Immature natural killer cell (primary cell): Measurements from ENCODE around the gene PIGQ. TPM values are rescaled to one million over a fixed set of nuclear protein-coding genes. Genes with fewer than 3 reads are reported as not detected.
"Not testable (repeated sequence)": the region's sequence is repeated elsewhere in the genome, so short reads cannot be mapped to it uniquely, and the experiment has no call there.

Experiments
- DNase-seq, 3 donors: peaks; one replicate each; pipeline ENCODE4 v3.0.0; 2022; ENCODE audit warnings: mixed read lengths in 1 of 3
- H3K27ac Mint-ChIP-seq, 6 donors: one replicate each; pipeline ENCODE4 v1.8.0; 2020; ENCODE audit warnings: mixed read lengths in 6 of 6, mild to moderate bottlenecking in 5 of 6, inconsistent platforms in 4 of 6, moderate library complexity in 3 of 6
- H3K27me3 Mint-ChIP-seq, 3 donors: one replicate each; pipeline ENCODE4 v1.8.0; 2020 to 2021; ENCODE audit warnings: low read depth in 3 of 3, mild to moderate bottlenecking in 3 of 3, mixed read lengths in 3 of 3, moderate library complexity in 3 of 3, inconsistent platforms in 1 of 3
- H3K36me3 Mint-ChIP-seq, 3 donors: one replicate each; pipeline ENCODE4 v1.8.0; 2020; ENCODE audit warnings: mixed read lengths in 3 of 3, inconsistent platforms in 2 of 3, mild to moderate bottlenecking in 2 of 3
- H3K4me1 Mint-ChIP-seq, 2 donors: one replicate each; pipeline ENCODE4 v1.8.0; 2020; ENCODE audit warnings: inconsistent platforms in 2 of 2, mild to moderate bottlenecking in 2 of 2, mixed read lengths in 2 of 2, moderate library complexity in 1 of 2
- H3K4me3 Mint-ChIP-seq, 5 donors: one replicate each; pipeline ENCODE4 v1.8.0; 2020; ENCODE audit warnings: mild to moderate bottlenecking in 5 of 5, mixed read lengths in 5 of 5, inconsistent platforms in 3 of 5, moderate library complexity in 3 of 5
- H3K9me3 Mint-ChIP-seq, 6 donors: one replicate each; pipeline ENCODE4 v1.8.0; 2020; ENCODE audit warnings: mild to moderate bottlenecking in 6 of 6, mixed read lengths in 6 of 6, inconsistent platforms in 4 of 6, moderate library complexity in 3 of 6
- polyA plus RNA-seq, 3 donors: library from polyadenylated mRNA; unstranded; fragments of 300-500 nt; fragmentation: Illumina TruSeq; gene quantifications; one replicate each; pipeline ENCODE4 v1.2.3, GENCODE V29; 2021

Gene PIGQ
- polyA plus RNA-seq, 3 donors from 2014 or later = 10.5 to 17.7 (median 12.6) TPM

GRCh38 chr16:596736-597060 lies 26.9 kb downstream of the PIGQ start:
- no peaks in the 10 kb centered on the region for H3K36me3 Mint-ChIP-seq
- H3K4me1 Mint-ChIP-seq = peaks cover 16 to 23% of the 10 kb centered on the region in 2 donors
- peak overlapping the region in 1 of 6 donors; percentile 76 for H3K27ac Mint-ChIP-seq
- H3K27me3 Mint-ChIP-seq = peaks cover 0 to 2% (median 2%) of the 10 kb centered on the region in 3 donors
- no peaks in the 10 kb centered on the region for H3K9me3 Mint-ChIP-seq
- H3K4me3 Mint-ChIP-seq = no peak overlapping the region
- no peak for DNase-seq

- H3K36me3 Mint-ChIP-seq, H3K9me3 Mint-ChIP-seq, DNase-seq, H3K27me3 Mint-ChIP-seq, H3K4me3 Mint-ChIP-seq, H3K27ac Mint-ChIP-seq: not testable (repeated sequence)
- H3K4me1 Mint-ChIP-seq = peaks cover 14 to 19% of the 10 kb centered on the region in 2 donors
These were observed 27.9 kb downstream of the PIGQ start for GRCh38 chr16:597655-598054.

- Mint-ChIP-seq H3K4me3 (no peak overlapping the region), H3K27me3 (peaks cover 0 to 1% (median 0%) of the 10 kb centered on the region in 3 donors), H3K27ac (no peak overlapping the region), H3K9me3 (no peaks in the 10 kb centered on the region), H3K36me3 (no peaks in the 10 kb centered on the region), H3K4me1 (peaks cover 18 to 25% of the 10 kb centered on the region in 2 donors)
- no peak for DNase-seq
These were observed 29.3 kb downstream of the PIGQ start for GRCh38 chr16:598823-599739.

- H3K36me3 Mint-ChIP-seq = no peaks in the 10 kb centered on the region
- H3K9me3 Mint-ChIP-seq = no peaks in the 10 kb centered on the region
- no peak overlapping the region for H3K4me3 Mint-ChIP-seq
- no peaks in the 10 kb centered on the region for H3K27me3 Mint-ChIP-seq
- H3K4me1 Mint-ChIP-seq = peaks cover 16 to 18% of the 10 kb centered on the region in 2 donors
- DNase-seq = no peak
- H3K27ac Mint-ChIP-seq = no peak overlapping the region
These were observed 31.0 kb downstream of the PIGQ start for GRCh38 chr16:600781-601180.

- no peak for DNase-seq
- H3K27me3 Mint-ChIP-seq = no peaks in the 10 kb centered on the region
- H3K36me3 Mint-ChIP-seq = no peaks in the 10 kb centered on the region
- no peaks in the 10 kb centered on the region for H3K9me3 Mint-ChIP-seq
- H3K27ac Mint-ChIP-seq = no peak overlapping the region
- H3K4me1 Mint-ChIP-seq = peaks cover 14 to 18% of the 10 kb centered on the region in 2 donors
- no peak overlapping the region for H3K4me3 Mint-ChIP-seq
These were observed 34.2 kb downstream of the PIGQ start for GRCh38 chr16:603933-604332.

- no peak overlapping the region for H3K27ac Mint-ChIP-seq
- no peaks in the 10 kb centered on the region for H3K27me3 Mint-ChIP-seq
- no peak for DNase-seq
- no peak overlapping the region for H3K4me3 Mint-ChIP-seq
- H3K36me3 Mint-ChIP-seq = no peaks in the 10 kb centered on the region
- H3K4me1 Mint-ChIP-seq = peaks cover 19% of the 10 kb centered on the region in 2 donors
- H3K9me3 Mint-ChIP-seq = no peaks in the 10 kb centered on the region
These were observed 37.0 kb downstream of the PIGQ start for GRCh38 chr16:606656-607307.

- H3K27ac Mint-ChIP-seq = no peak overlapping the region
- peaks cover 12 to 13% of the 10 kb centered on the region in 2 donors for H3K4me1 Mint-ChIP-seq
- H3K27me3 Mint-ChIP-seq = no peaks in the 10 kb centered on the region
- no peaks in the 10 kb centered on the region for H3K36me3 Mint-ChIP-seq
- H3K9me3 Mint-ChIP-seq = no peaks in the 10 kb centered on the region
- H3K4me3 Mint-ChIP-seq = no peak overlapping the region
- DNase-seq = no peak
These were observed 38.3 kb downstream of the PIGQ start for GRCh38 chr16:608019-608418.

GRCh38 chr16:609316-609715 lies 39.5 kb downstream of the PIGQ start:
- Mint-ChIP-seq H3K27ac (peak overlapping the region in 1 of 6 donors; percentile 17), H3K36me3 (no peaks in the 10 kb centered on the region), H3K4me1 (peaks cover 5% of the 10 kb centered on the region in 2 donors), H3K27me3 (no peaks in the 10 kb centered on the region), H3K9me3 (no peaks in the 10 kb centered on the region), H3K4me3 (no peak overlapping the region)
- DNase-seq = no peak

- no peaks in the 10 kb centered on the region for H3K9me3 Mint-ChIP-seq
- peak overlapping the region in 3 of 6 donors; percentile 28 to 55 (median 45) for H3K27ac Mint-ChIP-seq
- H3K36me3 Mint-ChIP-seq = no peaks in the 10 kb centered on the region
- no peak for DNase-seq
- no peaks in the 10 kb centered on the region for H3K27me3 Mint-ChIP-seq
- peaks cover 5% of the 10 kb centered on the region in 2 donors for H3K4me1 Mint-ChIP-seq
- H3K4me3 Mint-ChIP-seq = no peak overlapping the region
These were observed 40.2 kb downstream of the PIGQ start for GRCh38 chr16:609984-610383.

- peak; percentile 39 to 55 (median 52) for DNase-seq
These were observed 41.0 kb downstream of the PIGQ start for GRCh38 chr16:610513-611381.

GRCh38 chr16:615122-615521 lies 45.4 kb downstream of the PIGQ start:
- H3K36me3 Mint-ChIP-seq = no peaks in the 10 kb centered on the region
- no peaks in the 10 kb centered on the region for H3K27me3 Mint-ChIP-seq
- DNase-seq = no peak
- no peak overlapping the region for H3K27ac Mint-ChIP-seq
- no peak overlapping the region for H3K4me3 Mint-ChIP-seq
- H3K4me1 Mint-ChIP-seq = peaks cover 5% of the 10 kb centered on the region in 2 donors
- no peaks in the 10 kb centered on the region for H3K9me3 Mint-ChIP-seq

More at GRCh38 chr16:610513-611381, 41.0 kb downstream of the PIGQ start:
- H3K36me3 Mint-ChIP-seq = no peaks in the 10 kb centered on the region
- no peaks in the 10 kb centered on the region for H3K9me3 Mint-ChIP-seq
- H3K27ac Mint-ChIP-seq = peak overlapping the region in 1 of 6 donors; percentile 55
- H3K4me1 Mint-ChIP-seq = peaks cover 5% of the 10 kb centered on the region in 2 donors
- H3K4me3 Mint-ChIP-seq = no peak overlapping the region
- no peaks in the 10 kb centered on the region for H3K27me3 Mint-ChIP-seq

- no peaks in the 10 kb centered on the region for H3K36me3 Mint-ChIP-seq
- H3K9me3 Mint-ChIP-seq = no peaks in the 10 kb centered on the region
- DNase-seq = no peak
- H3K27ac Mint-ChIP-seq = no peak overlapping the region
- H3K4me1 Mint-ChIP-seq = no peaks in the 10 kb centered on the region
- H3K27me3 Mint-ChIP-seq = peaks cover 0 to 2% (median 0%) of the 10 kb centered on the region in 3 donors
- H3K4me3 Mint-ChIP-seq = no peak overlapping the region
These were observed 47.2 kb downstream of the PIGQ start for GRCh38 chr16:616733-617586.

GRCh38 chr16:617855-618254 lies 48.1 kb downstream of the PIGQ start:
- Mint-ChIP-seq H3K4me3 (no peak overlapping the region), H3K27me3 (peaks cover 0 to 2% (median 0%) of the 10 kb centered on the region in 3 donors), H3K27ac (no peak overlapping the region), H3K4me1 (no peaks in the 10 kb centered on the region), H3K36me3 (no peaks in the 10 kb centered on the region), H3K9me3 (no peaks in the 10 kb centered on the region)
- DNase-seq = no peak
